ENCODE data around the gene ANKRD29. TPM values are rescaled to one million over a fixed set of nuclear protein-coding genes. Genes with fewer than 3 reads are reported as not detected.

Gene ANKRD29
- total and polyA plus RNA-seq, 2 donors (not counting 3 experiments of a cell fraction or from before 2014, with no cell fraction given): 0.03 to 2.6 TPM

- no peaks in the 10 kb centered on the region for H3K9me1 ChIP-seq (replicated peaks; ENCODE audit: control insufficient read depth, extremely low read depth, insufficient read depth, low read length)
- FAIRE-seq (peak; percentile 31), DNase-seq (ENCODE audit: low read depth, low spot score) (peak; percentile 12)
- no peaks in the 10 kb centered on the region for H3K79me2 ChIP-seq (ENCODE audit: control insufficient read depth, insufficient read depth, low read length)
- no peaks in the 10 kb centered on the region for H3K36me3 ChIP-seq (ENCODE audit: control insufficient read depth in 2 of 2, extremely low read depth in 1 of 2, insufficient read depth in 2 of 2, low read length in 2 of 2)
- peak overlapping the region; percentile 87 for H2AFZ ChIP-seq (ENCODE audit: low read depth, low read length)
- no peak overlapping the region for H3K27ac ChIP-seq (ENCODE audit: insufficient read depth, low read depth, low read length)
- peak overlapping the region; percentile 36 to 76 (median 50) for H3K4me3 ChIP-seq (replicated peaks in 1 of 3; ENCODE audit: insufficient read depth in 1 of 3, low read depth in 1 of 3, low read length in 3 of 3)
- intact Hi-C loops (cut with micrococcal nuclease) (loop anchor here (5.0 kb wide), 2 partner anchors 43 to 63 kb away; no protein-coding TSS in a partner anchor), dilution Hi-C loops (cut with MboI; ENCODE audit: extremely low pct_ligation_motif_present, low sequenced_read_pairs) (no loop called here)
- H3K9ac ChIP-seq (replicated peaks; ENCODE audit: extremely low read depth, insufficient read depth, low read length): peak overlapping the region; percentile 47
- no peaks in the 10 kb centered on the region for H3K9me3 ChIP-seq (replicated peaks; ENCODE audit: control insufficient read depth, insufficient read depth, low read length)
- H3K4me2 ChIP-seq (ENCODE audit: insufficient read depth, low read length): peak overlapping the region; percentile 69
- BruUV-seq (replicated peaks): no TSS peak
- H4K20me1 ChIP-seq (replicated peaks; ENCODE audit: control insufficient read depth, extremely low read depth, insufficient read depth, low read length): no peaks in the 10 kb centered on the region
- ChIA-PET POLR2A (no interaction called here), CTCF (interaction anchor here (0.7 to 1.5 kb wide), 3 partner anchors 11 to 68 kb away, joined by 3 to 13 read pairs (median 3); partner anchors contain the start of gene ANKRD29)
- peaks cover 18% of the 10 kb centered on the region for H3K4me1 ChIP-seq (ENCODE audit: control insufficient read depth, extremely low read depth, insufficient read depth, low read length)
- TF ChIP-seq FOS (IDR thresholded peaks at IDR 0.05; ENCODE audit: borderline replicate concordance, insufficient read depth, low read length) (peak; percentile 2), JUN (IDR thresholded peaks at IDR 0.05; ENCODE audit: borderline replicate concordance, insufficient read depth, insufficient read length, low read depth) (no peak)
- no peaks in the 10 kb centered on the region for H3K27me3 ChIP-seq (ENCODE audit: control insufficient read depth in 2 of 2, insufficient read depth in 2 of 2, low read length in 2 of 2)
These were observed 27.1 kb upstream of the ANKRD29 start for GRCh38 chr18:23689616-23690504.

DNA sequence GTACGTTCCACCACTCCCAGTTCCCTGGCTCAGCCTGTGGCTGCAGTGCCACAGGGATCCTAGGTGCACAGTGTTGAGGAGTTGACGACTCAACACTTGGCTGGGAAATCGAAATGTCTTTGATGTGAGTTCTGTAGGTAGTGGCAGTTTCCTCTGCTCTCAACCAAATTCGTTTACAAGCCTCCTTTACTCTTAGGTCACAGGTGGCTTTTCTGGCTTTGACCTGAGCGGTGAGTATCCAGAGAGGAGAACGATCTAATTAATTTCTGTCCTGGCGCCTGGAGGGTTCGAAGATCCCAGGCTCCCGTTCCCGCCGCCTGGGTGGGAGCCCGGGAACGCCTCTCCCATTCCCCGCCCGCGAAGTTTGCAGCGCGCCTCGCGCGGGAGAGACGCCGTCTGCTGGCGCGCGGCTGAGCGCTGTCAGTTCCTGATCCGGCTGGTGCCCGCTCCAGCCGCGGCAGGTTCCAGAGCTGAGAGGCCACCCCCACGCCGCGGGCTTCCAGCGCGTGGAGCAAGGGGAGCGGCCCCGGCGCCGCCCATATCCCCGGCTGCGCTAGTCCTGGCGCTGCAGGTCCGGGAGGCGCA, 26.4 kb upstream of the ANKRD29 start, which contains the start of gene LAMA3:
Gene LAMA3 (plus strand): TSS at position 423 of the 585 bp plus-strand sequence. CDS start 231 bp downstream, outside the sequence.
- no peaks in the 10 kb centered on the region for H3K79me2 ChIP-seq (ENCODE audit: control insufficient read depth, insufficient read depth, low read length)
- no peaks in the 10 kb centered on the region for H4K20me1 ChIP-seq (replicated peaks; ENCODE audit: control insufficient read depth, extremely low read depth, insufficient read depth, low read length)
- TF ChIP-seq, protein P1, sequence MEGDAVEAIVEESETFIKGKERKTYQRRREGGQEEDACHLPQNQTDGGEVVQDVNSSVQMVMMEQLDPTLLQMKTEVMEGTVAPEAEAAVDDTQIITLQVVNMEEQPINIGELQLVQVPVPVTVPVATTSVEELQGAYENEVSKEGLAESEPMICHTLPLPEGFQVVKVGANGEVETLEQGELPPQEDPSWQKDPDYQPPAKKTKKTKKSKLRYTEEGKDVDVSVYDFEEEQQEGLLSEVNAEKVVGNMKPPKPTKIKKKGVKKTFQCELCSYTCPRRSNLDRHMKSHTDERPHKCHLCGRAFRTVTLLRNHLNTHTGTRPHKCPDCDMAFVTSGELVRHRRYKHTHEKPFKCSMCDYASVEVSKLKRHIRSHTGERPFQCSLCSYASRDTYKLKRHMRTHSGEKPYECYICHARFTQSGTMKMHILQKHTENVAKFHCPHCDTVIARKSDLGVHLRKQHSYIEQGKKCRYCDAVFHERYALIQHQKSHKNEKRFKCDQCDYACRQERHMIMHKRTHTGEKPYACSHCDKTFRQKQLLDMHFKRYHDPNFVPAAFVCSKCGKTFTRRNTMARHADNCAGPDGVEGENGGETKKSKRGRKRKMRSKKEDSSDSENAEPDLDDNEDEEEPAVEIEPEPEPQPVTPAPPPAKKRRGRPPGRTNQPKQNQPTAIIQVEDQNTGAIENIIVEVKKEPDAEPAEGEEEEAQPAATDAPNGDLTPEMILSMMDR (IDR thresholded peaks at IDR 0.05; ENCODE audit: extremely low read depth in 1 of 2, insufficient read depth in 1 of 2, low read depth in 1 of 2, low read length in 2 of 2): peak; percentile 7 to 33
- TF ChIP-seq EZH2 (IDR thresholded peaks at IDR 0.05; ENCODE audit: borderline replicate concordance, low read depth, low read length, severe bottlenecking) (no peak), FOS (IDR thresholded peaks at IDR 0.05; ENCODE audit: borderline replicate concordance, insufficient read depth, low read length) (peak; percentile 8), POLR2AphosphoS5 (IDR thresholded peaks at IDR 0.05; ENCODE audit: insufficient read depth, low read depth, low read length) (peak; percentile 33)
- no TSS peak for BruUV-seq (replicated peaks)
- peak within 1 kb of the TSS; percentile 36 to 76 (median 50) for H3K4me3 ChIP-seq (replicated peaks in 1 of 3; ENCODE audit: insufficient read depth in 1 of 3, low read depth in 1 of 3, low read length in 3 of 3)
- peaks cover 13% of the 10 kb centered on the region for H3K4me1 ChIP-seq (ENCODE audit: control insufficient read depth, extremely low read depth, insufficient read depth, low read length)
- H3K9ac ChIP-seq (replicated peaks; ENCODE audit: extremely low read depth, insufficient read depth, low read length): peak within 1 kb of the TSS; percentile 47
- no peak within 1 kb of the TSS for H3K27ac ChIP-seq (ENCODE audit: insufficient read depth, low read depth, low read length)
- FAIRE-seq (no peak), DNase-seq (ENCODE audit: low read depth, low spot score) (peak; percentile 53)
- CTCF ChIA-PET: interaction anchor here (0.7 to 2.0 kb wide), 5 partner anchors 12 to 67 kb away, joined by 3 to 13 read pairs (median 3); partner anchors contain the start of gene ANKRD29
- H3K4me2 ChIP-seq (ENCODE audit: insufficient read depth, low read length): peak within 1 kb of the TSS; percentile 69
- no peaks in the 10 kb centered on the region for H3K36me3 ChIP-seq (ENCODE audit: control insufficient read depth in 2 of 2, extremely low read depth in 1 of 2, insufficient read depth in 2 of 2, low read length in 2 of 2)
- H2AFZ ChIP-seq (ENCODE audit: low read depth, low read length): peak within 1 kb of the TSS; percentile 87
- dilution Hi-C loops (cut with MboI; ENCODE audit: extremely low pct_ligation_motif_present, low sequenced_read_pairs): no loop called here
- intact Hi-C loops (cut with micrococcal nuclease): loop anchor here (5.0 kb wide), 2 partner anchors 42 to 62 kb away; no protein-coding TSS in a partner anchor
- POLR2A ChIA-PET: no interaction called here
- H3K9me1 ChIP-seq (replicated peaks; ENCODE audit: control insufficient read depth, extremely low read depth, insufficient read depth, low read length): no peaks in the 10 kb centered on the region
- no peaks in the 10 kb centered on the region for H3K9me3 ChIP-seq (replicated peaks; ENCODE audit: control insufficient read depth, insufficient read depth, low read length)
- H3K27me3 ChIP-seq (ENCODE audit: control insufficient read depth in 2 of 2, insufficient read depth in 2 of 2, low read length in 2 of 2): no peaks in the 10 kb centered on the region
